ENCODE results near the gene PAPPA. TPM values are rescaled to one million over a fixed set of nuclear protein-coding genes. Genes with fewer than 3 reads are reported as not detected.

The PAPPA gene
- total RNA-seq, 1 experiment from 2014 or later = 0.17 TPM

DNA sequence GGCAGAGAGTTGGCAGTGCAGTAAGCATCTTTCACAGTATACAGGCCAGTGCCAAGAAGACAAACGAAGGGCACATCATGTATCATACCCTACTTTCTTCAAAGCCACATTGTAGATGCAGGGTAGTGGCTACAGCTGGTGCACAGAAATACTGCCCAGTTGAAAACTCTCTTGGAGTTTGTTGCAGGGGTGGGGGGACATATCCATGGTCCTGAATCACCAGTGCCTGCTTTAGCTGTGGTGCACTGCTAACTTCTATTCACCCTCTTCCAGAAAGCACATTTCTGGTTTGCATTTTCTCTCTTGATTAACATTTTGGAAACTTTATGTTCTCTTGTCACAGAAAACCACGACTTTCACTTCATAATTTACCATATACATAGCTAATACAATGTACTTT, 196.6 kb downstream of the PAPPA start:
- no peak overlapping the region for H3K23ac ChIP-seq (ENCODE audit: insufficient read length, low read depth, low read length)
- H3K9me3 Mint-ChIP-seq = no peaks in the 10 kb centered on the region
- no peaks in the 10 kb centered on the region for H3K4me1 ChIP-seq (ENCODE audit: insufficient read depth, low read length)
- no peak overlapping the region for H3K27ac ChIP-seq (ENCODE audit: insufficient read length, low read depth, low read length)
- H3K79me2 ChIP-seq (ENCODE audit: insufficient read depth, low read length) = no peaks in the 10 kb centered on the region
- no peak overlapping the region for H2BK15ac ChIP-seq (ENCODE audit: low read depth, low read length)
- no peak overlapping the region for H4K5ac ChIP-seq (ENCODE audit: insufficient read length, low read depth, low read length)
- H2BK20ac ChIP-seq (ENCODE audit: low read depth, low read length, poor library complexity, severe bottlenecking) = no peak overlapping the region
- H3K36me3 Mint-ChIP-seq (ENCODE audit: insufficient read depth in 1 of 3, low read depth in 3 of 3) = no peaks in the 10 kb centered on the region
- no peak overlapping the region for H3T11ph ChIP-seq (ENCODE audit: low read length)
- H2AK5ac ChIP-seq (ENCODE audit: insufficient read length, low read length) = no peak overlapping the region
- H3K79me1 ChIP-seq (ENCODE audit: insufficient read depth, low read depth, low read length, poor library complexity, severe bottlenecking) = no peaks in the 10 kb centered on the region
- H4K8ac ChIP-seq (replicated peaks; ENCODE audit: insufficient read length, low read depth, low read length) = no peak overlapping the region
- H3K4me2 ChIP-seq (ENCODE audit: insufficient read depth, insufficient read length, low read length) = no peak overlapping the region
- peaks cover 6 to 9% of the 10 kb centered on the region in 2 experiments for H3K4me1 Mint-ChIP-seq
- no peak overlapping the region for H2BK120ac ChIP-seq (ENCODE audit: low read depth, low read length, poor library complexity, severe bottlenecking)
- no peaks in the 10 kb centered on the region for H3K9me3 ChIP-seq (ENCODE audit: control insufficient read depth, low read depth, low read length)
- DNase-seq = no peak
- TF ChIP-seq, protein P1, sequence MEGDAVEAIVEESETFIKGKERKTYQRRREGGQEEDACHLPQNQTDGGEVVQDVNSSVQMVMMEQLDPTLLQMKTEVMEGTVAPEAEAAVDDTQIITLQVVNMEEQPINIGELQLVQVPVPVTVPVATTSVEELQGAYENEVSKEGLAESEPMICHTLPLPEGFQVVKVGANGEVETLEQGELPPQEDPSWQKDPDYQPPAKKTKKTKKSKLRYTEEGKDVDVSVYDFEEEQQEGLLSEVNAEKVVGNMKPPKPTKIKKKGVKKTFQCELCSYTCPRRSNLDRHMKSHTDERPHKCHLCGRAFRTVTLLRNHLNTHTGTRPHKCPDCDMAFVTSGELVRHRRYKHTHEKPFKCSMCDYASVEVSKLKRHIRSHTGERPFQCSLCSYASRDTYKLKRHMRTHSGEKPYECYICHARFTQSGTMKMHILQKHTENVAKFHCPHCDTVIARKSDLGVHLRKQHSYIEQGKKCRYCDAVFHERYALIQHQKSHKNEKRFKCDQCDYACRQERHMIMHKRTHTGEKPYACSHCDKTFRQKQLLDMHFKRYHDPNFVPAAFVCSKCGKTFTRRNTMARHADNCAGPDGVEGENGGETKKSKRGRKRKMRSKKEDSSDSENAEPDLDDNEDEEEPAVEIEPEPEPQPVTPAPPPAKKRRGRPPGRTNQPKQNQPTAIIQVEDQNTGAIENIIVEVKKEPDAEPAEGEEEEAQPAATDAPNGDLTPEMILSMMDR (conservative IDR thresholded peaks at IDR 0.05) = no peak
- no peak overlapping the region for H3K27ac Mint-ChIP-seq
- no peak overlapping the region for H3K9ac ChIP-seq (ENCODE audit: extremely low read depth, insufficient read length, low read length)
- no peak overlapping the region for H3K14ac ChIP-seq (ENCODE audit: insufficient read depth, low read length)
- H3K18ac ChIP-seq (ENCODE audit: insufficient read length, low read depth, low read length) = no peak overlapping the region
- peaks cover 2% of the 10 kb centered on the region for H4K20me1 ChIP-seq (ENCODE audit: control insufficient read depth, insufficient read depth, insufficient read length)
- peaks cover 35% of the 10 kb centered on the region for H3K27me3 Mint-ChIP-seq (ENCODE audit: low read depth)
- no CpG with 5 or more reads among the region's 2 CpGs for WGBS (ENCODE audit: extremely low coverage, insufficient read length, low lambda C conversion rate)
- no peak overlapping the region for H3K4me3 Mint-ChIP-seq
- no peak overlapping the region for H3K4ac ChIP-seq (ENCODE audit: low read depth, low read length)
- no peak overlapping the region for H3K56ac ChIP-seq (ENCODE audit: insufficient read length, low read depth, low read length)
- H2BK12ac ChIP-seq (ENCODE audit: insufficient read length, low read depth, low read length) = no peak overlapping the region
- no peaks in the 10 kb centered on the region for H3K23me2 ChIP-seq (ENCODE audit: insufficient read length, low read depth, low read length, poor library complexity, severe bottlenecking)
- no peak overlapping the region for H2AFZ ChIP-seq (ENCODE audit: low read length)
- H2BK5ac ChIP-seq (ENCODE audit: insufficient read length, low read length) = no peak overlapping the region
- no peak overlapping the region for H4K91ac ChIP-seq (ENCODE audit: insufficient read length, low read depth, low read length)
- no peaks in the 10 kb centered on the region for H3K27me3 ChIP-seq (ENCODE audit: insufficient read depth, low read length)

Measured in H9 (cell line).